ENCODE measurements around the gene CABP1.
"Not testable (repeated sequence)": the region's sequence is repeated elsewhere in the genome, so short reads cannot be mapped to it uniquely, and the experiment has no call there.

Gene CABP1

DNA sequence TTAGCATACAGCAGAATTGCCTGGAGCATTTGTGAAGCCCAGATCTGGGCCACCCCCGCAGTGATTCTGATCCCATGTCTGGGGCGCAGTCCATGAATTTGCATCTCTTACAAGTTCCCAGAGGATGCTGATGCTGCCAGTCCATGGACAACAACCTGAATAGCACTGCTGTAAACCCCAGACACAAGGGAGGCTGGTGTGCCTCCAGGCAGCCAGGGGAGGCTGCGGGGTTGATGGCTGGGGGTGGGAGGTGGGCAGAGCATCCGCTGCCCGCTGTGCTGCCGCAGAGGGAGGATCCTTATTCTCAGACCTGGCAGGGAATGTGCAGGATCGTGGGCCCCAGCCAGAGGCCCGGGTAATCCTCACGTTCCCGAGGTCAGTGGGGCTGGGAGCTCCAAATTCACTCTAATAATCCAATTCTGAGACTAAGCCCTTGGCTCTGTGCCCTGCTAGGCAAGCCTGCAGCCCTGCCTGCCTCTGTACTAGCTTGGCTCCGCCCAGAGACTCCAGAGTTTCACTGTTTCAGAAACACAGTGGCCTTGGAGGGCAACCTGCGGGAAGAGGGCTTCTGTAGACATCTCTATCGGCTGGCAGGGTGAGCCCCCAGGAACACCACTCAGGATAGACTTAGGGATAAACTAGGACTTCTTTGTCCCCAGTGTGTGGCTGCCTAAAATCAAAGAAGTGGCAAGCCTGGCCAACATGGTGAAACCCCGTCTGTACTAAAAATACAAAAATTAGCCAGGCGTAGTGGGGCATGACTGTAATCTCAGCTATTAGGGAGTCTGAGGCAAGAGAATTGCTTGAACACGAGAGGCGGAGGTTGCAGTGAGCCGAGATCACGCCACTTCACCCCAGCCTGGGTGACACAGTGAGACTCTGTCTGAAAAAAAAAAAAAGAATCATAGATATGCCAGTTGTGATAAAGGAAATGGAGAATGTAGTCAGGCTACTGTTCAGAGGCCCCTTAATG lies 28.7 kb downstream of the CABP1 start:
- no peaks in the 10 kb centered on the region for H3K27me3 ChIP-seq (ENCODE audit: control insufficient read depth, insufficient read depth, low read length)
- H3K4me1 ChIP-seq (ENCODE audit: control insufficient read depth, insufficient read depth, low read length): peaks cover 27% of the 10 kb centered on the region
- no peaks in the 10 kb centered on the region for H3K36me3 ChIP-seq (ENCODE audit: control insufficient read depth, insufficient read depth, low read length)
- no peaks in the 10 kb centered on the region for H3K9me3 ChIP-seq (ENCODE audit: control insufficient read depth, insufficient read depth, low read length)
- H3K9ac ChIP-seq (ENCODE audit: low read depth, low read length): no peak overlapping the region
- peak overlapping the region; percentile 40; the same call in 1 of the 2 replicates for H3K4me3 ChIP-seq (ENCODE audit: low read depth, low read length)
- H3K27ac ChIP-seq (ENCODE audit: low read depth, low read length): peak overlapping the region; percentile 72

DNA sequence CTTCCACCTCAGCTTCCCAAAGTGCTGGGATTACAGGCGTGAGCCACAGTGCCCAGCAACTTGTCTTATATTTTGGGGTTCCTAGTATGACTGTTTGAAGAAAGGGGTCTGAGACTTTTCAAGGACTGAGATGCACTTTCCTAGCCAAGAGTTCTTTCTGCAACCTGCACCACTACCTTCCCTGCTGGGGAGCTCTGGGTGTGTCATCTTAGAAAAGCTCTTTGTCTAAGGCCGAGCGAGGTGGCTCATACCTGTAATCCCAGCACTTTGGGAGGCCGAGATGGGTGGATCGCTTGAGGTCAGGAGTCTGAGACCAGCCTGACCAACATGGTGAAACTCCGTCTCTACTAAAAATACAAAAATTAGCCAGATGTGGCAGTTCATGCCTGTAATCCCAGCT lies 29.8 kb downstream of the CABP1 start:
- H3K4me3 ChIP-seq (ENCODE audit: low read depth, low read length); H3K9ac ChIP-seq (ENCODE audit: low read depth, low read length); H3K9me3 ChIP-seq (ENCODE audit: control insufficient read depth, insufficient read depth, low read length); H3K27me3 ChIP-seq (ENCODE audit: control insufficient read depth, insufficient read depth, low read length); H3K36me3 ChIP-seq (ENCODE audit: control insufficient read depth, insufficient read depth, low read length); H3K27ac ChIP-seq (ENCODE audit: low read depth, low read length): not testable (repeated sequence)
- H3K4me1 ChIP-seq (ENCODE audit: control insufficient read depth, insufficient read depth, low read length): peaks cover 27% of the 10 kb centered on the region

DNA sequence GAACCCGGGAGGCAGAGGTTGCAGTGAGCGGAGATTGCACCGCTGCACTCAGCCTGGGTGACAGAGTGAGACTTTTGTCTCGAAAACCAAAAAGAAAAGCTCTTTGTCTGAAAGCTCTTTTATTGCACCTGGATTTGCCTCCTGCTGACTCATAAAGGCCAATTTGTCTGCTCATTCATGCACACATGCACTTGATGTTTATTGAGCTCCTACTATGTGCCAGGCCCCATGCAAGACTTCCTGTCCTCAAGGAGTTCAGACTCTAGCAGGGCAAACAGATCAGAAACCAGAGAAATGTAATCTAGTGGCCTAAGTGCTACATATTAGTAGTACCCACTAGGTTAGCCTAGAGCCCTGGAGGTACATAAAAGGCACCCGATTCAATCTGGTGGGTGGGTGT lies 30.2 kb downstream of the CABP1 start:
- Histone ChIP-seq H3K9ac (ENCODE audit: low read depth, low read length) (no peak overlapping the region), H3K9me3 (ENCODE audit: control insufficient read depth, insufficient read depth, low read length) (no peaks in the 10 kb centered on the region), H3K27me3 (ENCODE audit: control insufficient read depth, insufficient read depth, low read length) (no peaks in the 10 kb centered on the region), H3K4me3 (ENCODE audit: low read depth, low read length) (no peak overlapping the region), H3K27ac (ENCODE audit: low read depth, low read length) (no peak overlapping the region), H3K36me3 (ENCODE audit: control insufficient read depth, insufficient read depth, low read length) (no peaks in the 10 kb centered on the region), H3K4me1 (ENCODE audit: control insufficient read depth, insufficient read depth, low read length) (peaks cover 27% of the 10 kb centered on the region)

DNA sequence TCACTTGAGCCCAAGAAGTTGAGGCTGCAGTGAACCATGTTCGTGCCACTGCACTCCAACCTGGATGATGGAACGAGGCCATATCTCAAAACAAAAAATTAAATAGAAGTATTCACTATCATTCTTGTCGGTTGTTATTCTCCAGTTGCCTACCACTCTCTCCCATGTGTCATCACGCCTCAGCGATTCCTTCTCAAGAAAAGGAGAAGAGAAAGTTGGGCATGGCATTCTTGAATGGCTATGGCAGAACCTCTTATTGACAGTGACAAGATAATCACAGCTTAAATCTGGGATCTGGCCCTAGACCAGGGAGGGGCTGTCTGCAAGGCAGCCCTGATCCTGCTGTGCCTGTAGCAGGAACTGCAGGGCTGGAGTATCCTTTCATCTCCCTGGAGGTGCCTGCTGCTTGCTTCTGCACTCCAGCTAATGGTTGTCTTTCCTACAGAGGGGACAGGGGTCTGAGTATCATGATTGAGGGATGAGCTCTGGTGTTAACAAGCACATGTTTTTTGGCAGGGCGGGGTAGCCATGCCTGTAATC lies 33.7 kb downstream of the CABP1 start:
- H3K9ac ChIP-seq (ENCODE audit: low read depth, low read length): no peak overlapping the region
- H3K4me3 ChIP-seq (ENCODE audit: low read depth, low read length): no peak overlapping the region
- no peak overlapping the region for H3K27ac ChIP-seq (ENCODE audit: low read depth, low read length)
- H3K27me3 ChIP-seq (ENCODE audit: control insufficient read depth, insufficient read depth, low read length): no peaks in the 10 kb centered on the region
- no peaks in the 10 kb centered on the region for H3K9me3 ChIP-seq (ENCODE audit: control insufficient read depth, insufficient read depth, low read length)
- no peaks in the 10 kb centered on the region for H3K36me3 ChIP-seq (ENCODE audit: control insufficient read depth, insufficient read depth, low read length)
- H3K4me1 ChIP-seq (ENCODE audit: control insufficient read depth, insufficient read depth, low read length): peaks cover 8% of the 10 kb centered on the region

DNA sequence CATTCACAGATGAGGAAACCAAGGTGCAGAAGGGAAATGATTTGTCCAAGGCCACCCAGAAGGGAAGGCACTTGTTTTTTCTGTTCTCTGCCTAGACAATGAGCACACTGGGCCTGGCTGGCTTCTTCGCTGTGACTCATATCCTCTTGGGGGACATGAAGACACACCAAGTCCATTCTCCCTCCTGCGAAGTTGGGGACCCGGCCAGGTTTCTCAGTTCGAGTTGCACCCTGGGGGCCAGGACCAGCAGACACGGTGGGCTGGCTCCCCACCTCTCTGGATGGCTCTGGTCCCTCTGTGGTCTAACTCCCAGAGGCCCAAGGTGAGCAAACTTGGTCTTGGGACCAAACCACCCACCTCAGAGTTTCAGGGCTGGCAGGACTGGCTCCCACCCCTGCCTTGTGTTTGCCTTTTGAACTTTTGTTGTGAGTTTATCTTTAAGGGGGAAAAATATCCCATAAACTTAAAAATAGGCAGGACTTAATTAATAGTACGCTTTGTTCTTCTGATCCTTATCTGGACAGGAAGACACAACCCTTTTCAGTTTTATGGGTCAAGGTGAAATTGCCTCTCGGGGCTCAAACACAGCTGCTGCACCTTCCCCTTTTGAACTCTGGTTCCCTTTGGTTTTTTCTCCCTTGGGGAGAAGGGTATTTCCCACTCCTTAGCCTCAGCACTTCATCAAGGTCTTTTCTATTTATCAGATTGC lies 37.5 kb downstream of the CABP1 start:
- Histone ChIP-seq H3K9me3 (ENCODE audit: control insufficient read depth, insufficient read depth, low read length) (no peaks in the 10 kb centered on the region), H3K4me3 (ENCODE audit: low read depth, low read length) (no peak overlapping the region), H3K36me3 (ENCODE audit: control insufficient read depth, insufficient read depth, low read length) (no peaks in the 10 kb centered on the region), H3K27ac (ENCODE audit: low read depth, low read length) (no peak overlapping the region), H3K4me1 (ENCODE audit: control insufficient read depth, insufficient read depth, low read length) (no peaks in the 10 kb centered on the region), H3K9ac (ENCODE audit: low read depth, low read length) (no peak overlapping the region), H3K27me3 (ENCODE audit: control insufficient read depth, insufficient read depth, low read length) (no peaks in the 10 kb centered on the region)

DNA sequence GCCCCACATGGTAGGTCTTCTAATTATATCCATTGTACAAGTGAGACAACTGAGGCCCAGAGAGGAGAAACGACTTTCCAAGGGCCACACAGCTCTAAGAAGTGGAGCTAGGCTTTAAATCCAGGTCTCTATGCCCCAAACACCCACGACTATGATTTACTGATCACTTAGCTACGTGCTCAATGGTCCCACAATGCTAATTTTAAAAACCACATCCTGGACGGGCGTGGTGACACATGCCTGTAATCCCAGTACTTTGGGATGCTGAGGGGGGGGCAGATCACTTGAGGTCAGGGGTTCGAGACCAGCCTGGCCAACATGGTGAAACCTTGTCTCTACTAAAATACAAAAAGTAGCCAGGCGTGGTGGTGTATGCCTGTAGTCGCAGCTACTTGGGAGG lies 38.1 kb downstream of the CABP1 start:
- no peaks in the 10 kb centered on the region for H3K27me3 ChIP-seq (ENCODE audit: control insufficient read depth, insufficient read depth, low read length)
- no peaks in the 10 kb centered on the region for H3K9me3 ChIP-seq (ENCODE audit: control insufficient read depth, insufficient read depth, low read length)
- no peaks in the 10 kb centered on the region for H3K4me1 ChIP-seq (ENCODE audit: control insufficient read depth, insufficient read depth, low read length)
- H3K36me3 ChIP-seq (ENCODE audit: control insufficient read depth, insufficient read depth, low read length): no peaks in the 10 kb centered on the region
- no peak overlapping the region for H3K27ac ChIP-seq (ENCODE audit: low read depth, low read length)
- H3K9ac ChIP-seq (ENCODE audit: low read depth, low read length): no peak overlapping the region
- no peak overlapping the region for H3K4me3 ChIP-seq (ENCODE audit: low read depth, low read length)

DNA sequence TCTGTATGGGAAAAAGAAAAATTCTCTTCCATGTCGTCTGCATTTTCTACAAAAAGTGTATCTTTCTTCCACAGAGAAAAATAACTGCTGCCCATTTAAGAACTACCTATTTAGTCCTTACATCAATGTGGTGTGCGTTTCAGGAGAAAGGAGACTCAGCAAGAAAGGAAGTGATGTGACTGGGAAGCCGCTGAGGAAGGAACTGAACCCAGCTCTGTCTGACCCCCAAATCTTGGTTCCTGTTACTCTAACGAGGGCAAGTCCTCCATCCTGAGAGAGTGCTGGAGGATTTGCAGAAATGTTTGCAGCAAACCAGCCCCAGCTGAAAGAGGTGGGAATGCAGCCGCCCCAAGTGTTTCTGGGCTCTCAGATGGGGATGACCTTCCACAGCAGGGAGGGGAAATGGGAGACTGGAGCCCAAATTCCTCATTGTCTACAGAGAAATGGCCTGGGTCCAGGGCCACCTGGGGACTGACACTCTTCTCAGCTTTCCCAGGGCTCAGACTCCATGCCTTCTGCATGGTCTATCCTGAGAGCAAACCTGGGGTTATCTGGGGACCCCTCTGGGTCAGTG lies 39.8 kb downstream of the CABP1 start:
- no peaks in the 10 kb centered on the region for H3K36me3 ChIP-seq (ENCODE audit: control insufficient read depth, insufficient read depth, low read length)

GRCh38 chr12:120684523-120684932 lies 44.1 kb downstream of the CABP1 start:
- Histone ChIP-seq H3K4me3 (ENCODE audit: low read depth, low read length) (no peak overlapping the region), H3K9me3 (ENCODE audit: control insufficient read depth, insufficient read depth, low read length) (no peaks in the 10 kb centered on the region), H3K4me1 (ENCODE audit: control insufficient read depth, insufficient read depth, low read length) (peaks cover 12% of the 10 kb centered on the region), H3K27ac (ENCODE audit: low read depth, low read length) (no peak overlapping the region), H3K9ac (ENCODE audit: low read depth, low read length) (no peak overlapping the region), H3K36me3 (ENCODE audit: control insufficient read depth, insufficient read depth, low read length) (no peaks in the 10 kb centered on the region), H3K27me3 (ENCODE audit: control insufficient read depth, insufficient read depth, low read length) (no peaks in the 10 kb centered on the region)

More for the DNA sequence above, 39.8 kb downstream of the CABP1 start:
- no peaks in the 10 kb centered on the region for H3K4me1 ChIP-seq (ENCODE audit: control insufficient read depth, insufficient read depth, low read length)
- no peaks in the 10 kb centered on the region for H3K27me3 ChIP-seq (ENCODE audit: control insufficient read depth, insufficient read depth, low read length)
- no peaks in the 10 kb centered on the region for H3K9me3 ChIP-seq (ENCODE audit: control insufficient read depth, insufficient read depth, low read length)
- no peak overlapping the region for H3K4me3 ChIP-seq (ENCODE audit: low read depth, low read length)
- no peak overlapping the region for H3K9ac ChIP-seq (ENCODE audit: low read depth, low read length)
- no peak overlapping the region for H3K27ac ChIP-seq (ENCODE audit: low read depth, low read length)

DNA sequence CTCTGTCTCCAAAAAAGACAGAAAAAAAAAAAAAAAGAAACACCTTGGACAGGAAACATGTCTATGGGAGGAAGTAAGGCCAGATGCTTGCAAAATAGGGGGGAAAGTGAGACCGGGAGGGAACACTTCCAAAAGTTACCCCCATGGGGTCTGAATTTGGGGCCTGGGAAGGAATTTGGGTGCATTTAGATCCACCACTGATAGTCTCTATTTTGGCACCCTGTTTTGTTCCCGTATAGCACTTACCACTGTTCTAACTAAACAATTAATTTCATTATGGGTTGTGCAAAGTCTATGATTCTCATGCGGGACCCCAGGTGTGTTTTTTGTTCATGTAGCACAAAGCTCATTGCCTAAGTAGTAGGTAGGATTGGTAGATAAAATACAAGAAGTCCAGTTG lies 45.1 kb downstream of the CABP1 start:
- Histone ChIP-seq H3K9ac (ENCODE audit: low read depth, low read length) (no peak overlapping the region), H3K27me3 (ENCODE audit: control insufficient read depth, insufficient read depth, low read length) (no peaks in the 10 kb centered on the region), H3K36me3 (ENCODE audit: control insufficient read depth, insufficient read depth, low read length) (no peaks in the 10 kb centered on the region), H3K4me3 (ENCODE audit: low read depth, low read length) (peak overlapping the region; percentile 77), H3K9me3 (ENCODE audit: control insufficient read depth, insufficient read depth, low read length) (no peaks in the 10 kb centered on the region), H3K4me1 (ENCODE audit: control insufficient read depth, insufficient read depth, low read length) (peaks cover 16% of the 10 kb centered on the region), H3K27ac (ENCODE audit: low read depth, low read length) (no peak overlapping the region)

DNA sequence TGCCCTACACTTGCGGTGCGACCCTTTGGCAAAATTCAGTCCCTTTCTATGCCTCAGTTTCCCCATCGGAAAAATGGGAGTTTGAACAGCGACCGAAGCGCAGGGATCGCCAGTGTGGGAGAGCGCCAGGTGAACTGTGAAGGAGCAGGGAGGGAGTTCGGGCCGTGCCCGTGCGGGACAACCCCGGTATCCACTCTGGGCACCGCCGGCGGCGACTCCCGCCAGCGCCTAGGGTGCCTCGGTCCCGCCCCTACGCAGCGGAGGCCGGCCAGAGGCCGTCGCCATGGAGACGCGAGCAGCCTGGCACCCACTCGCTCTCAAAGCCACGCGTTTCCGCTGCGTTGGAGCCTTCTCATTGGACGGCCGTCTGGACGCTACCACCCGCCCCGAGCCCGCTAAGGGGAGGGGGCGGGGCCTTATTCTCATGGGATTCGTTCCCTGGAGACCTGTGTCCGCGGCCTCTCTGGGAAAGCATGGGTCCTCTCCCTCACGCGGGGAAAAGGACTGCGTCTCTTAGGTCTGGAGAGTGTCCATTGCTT lies 45.8 kb downstream of the CABP1 start:
- H3K36me3 ChIP-seq (ENCODE audit: control insufficient read depth, insufficient read depth, low read length): no peaks in the 10 kb centered on the region
- no peaks in the 10 kb centered on the region for H3K27me3 ChIP-seq (ENCODE audit: control insufficient read depth, insufficient read depth, low read length)
- H3K9me3 ChIP-seq (ENCODE audit: control insufficient read depth, insufficient read depth, low read length): no peaks in the 10 kb centered on the region
- peak overlapping the region; percentile 97 for H3K27ac ChIP-seq (ENCODE audit: low read depth, low read length)
- H3K9ac ChIP-seq (ENCODE audit: low read depth, low read length): peak overlapping the region; percentile 79
- H3K4me3 ChIP-seq (ENCODE audit: low read depth, low read length): peak overlapping the region; percentile 77
- peaks cover 23% of the 10 kb centered on the region for H3K4me1 ChIP-seq (ENCODE audit: control insufficient read depth, insufficient read depth, low read length)

Data from HUES48 (cell line).